IPS DF 19.7 (cell line): Measurements from ENCODE around the gene MRPL27.

Experiments used
- DNase-seq: peaks from one replicate; pipeline ENCODE4 v3.0.0-alpha.2; 2013; ENCODE audit warnings: low read depth, low spot score

Gene MRPL27

GRCh38 chr17:50360486-50361115 lies 12.4 kb downstream of the MRPL27 start:
- DNase-seq: no peak

GRCh38 chr17:50359998-50360461 lies 13.0 kb downstream of the MRPL27 start:
- no peak for DNase-seq

GRCh38 chr17:50359005-50359699 lies 13.8 kb downstream of the MRPL27 start:
- DNase-seq: no peak

- no peak for DNase-seq
These were observed 14.8 kb downstream of the MRPL27 start for GRCh38 chr17:50358177-50358576.

GRCh38 chr17:50356892-50357510 lies 16.0 kb downstream of the MRPL27 start:
- no peak for DNase-seq

GRCh38 chr17:50356418-50356817 lies 16.6 kb downstream of the MRPL27 start:
- DNase-seq: no peak

- no peak for DNase-seq
These were observed 17.2 kb downstream of the MRPL27 start for GRCh38 chr17:50355701-50356341.

- DNase-seq: no peak
These were observed 17.7 kb downstream of the MRPL27 start for GRCh38 chr17:50355336-50355700.

- no peak for DNase-seq
These were observed 18.2 kb downstream of the MRPL27 start for GRCh38 chr17:50354776-50355175.

- no peak for DNase-seq
These were observed 18.8 kb downstream of the MRPL27 start for GRCh38 chr17:50354198-50354597.

- no peak for DNase-seq
These were observed 19.3 kb downstream of the MRPL27 start for GRCh38 chr17:50353600-50354195.

GRCh38 chr17:50352693-50353599 lies 20.0 kb downstream of the MRPL27 start:
- no peak for DNase-seq

GRCh38 chr17:50352072-50352692 lies 20.8 kb downstream of the MRPL27 start:
- DNase-seq: no peak

- no peak for DNase-seq
These were observed 22.3 kb downstream of the MRPL27 start for GRCh38 chr17:50350733-50351132.

- DNase-seq: no peak
These were observed 23.8 kb downstream of the MRPL27 start for GRCh38 chr17:50349243-50349600.

GRCh38 chr17:50348522-50349242 lies 24.3 kb downstream of the MRPL27 start:
- no peak for DNase-seq

GRCh38 chr17:50347894-50348291 lies 25.1 kb downstream of the MRPL27 start:
- no peak for DNase-seq

GRCh38 chr17:50347117-50347893 lies 25.7 kb downstream of the MRPL27 start:
- no peak for DNase-seq
